NCI-H748 treated with DMSO at 0.1 percent for 48 hours (cell line): Measurements from ENCODE around the gene SLC37A1.
"Not testable (repeated sequence)": the region's sequence is repeated elsewhere in the genome, so short reads cannot be mapped to it uniquely, and the experiment has no call there.

Source experiments
- DNase-seq: peaks from one replicate; lab custom pipeline; 2025; lab: John Stamatoyannopoulos, UW

SLC37A1 gene

DNA sequence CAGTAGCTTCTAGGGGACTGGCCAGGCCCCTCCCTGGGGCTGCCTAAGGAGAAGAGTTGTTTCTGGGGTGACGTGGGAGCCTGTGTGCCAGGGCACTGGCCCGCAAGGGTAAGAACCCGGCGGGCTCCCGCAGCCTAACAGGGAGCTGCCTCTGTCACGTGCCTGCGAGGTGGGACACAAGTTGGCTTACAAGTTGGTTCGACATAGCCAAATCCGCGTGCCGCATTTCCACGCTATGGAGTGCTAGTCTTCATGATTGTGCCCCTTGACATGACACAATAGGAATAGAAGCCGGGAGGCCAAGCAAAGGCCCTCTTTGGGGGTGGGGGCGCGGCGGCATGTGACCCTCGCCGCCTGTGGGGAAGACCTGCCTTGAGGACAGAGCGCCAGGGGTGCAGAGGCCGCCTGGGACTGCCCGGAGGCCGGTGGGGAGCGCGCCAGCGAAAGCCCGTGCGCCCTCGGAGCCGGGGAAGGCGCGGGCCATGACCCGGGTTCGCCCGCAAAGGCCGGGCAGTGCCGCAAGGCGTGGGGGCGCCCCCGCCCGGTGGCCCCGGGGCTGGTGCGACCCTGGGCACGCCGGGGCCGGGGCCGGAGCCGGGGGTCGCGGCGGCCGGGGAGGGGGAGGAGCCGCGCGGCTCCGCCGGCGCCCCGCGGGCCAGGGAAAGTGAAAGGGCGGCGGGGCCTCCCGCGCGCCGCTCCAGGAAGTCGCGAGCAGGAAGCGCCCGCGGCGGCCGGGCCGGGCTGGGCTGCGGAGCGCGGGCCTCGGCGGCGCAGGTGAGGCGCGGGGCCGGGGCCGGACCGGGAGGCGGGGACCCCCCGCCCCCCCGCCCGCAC, at the start of gene SLC37A1:
Gene SLC37A1, plus strand, starts transcription at position 702 of the 834 bp plus-strand sequence. CDS start 4,603 bp downstream, outside the sequence.
- no peak for DNase-seq

DNA sequence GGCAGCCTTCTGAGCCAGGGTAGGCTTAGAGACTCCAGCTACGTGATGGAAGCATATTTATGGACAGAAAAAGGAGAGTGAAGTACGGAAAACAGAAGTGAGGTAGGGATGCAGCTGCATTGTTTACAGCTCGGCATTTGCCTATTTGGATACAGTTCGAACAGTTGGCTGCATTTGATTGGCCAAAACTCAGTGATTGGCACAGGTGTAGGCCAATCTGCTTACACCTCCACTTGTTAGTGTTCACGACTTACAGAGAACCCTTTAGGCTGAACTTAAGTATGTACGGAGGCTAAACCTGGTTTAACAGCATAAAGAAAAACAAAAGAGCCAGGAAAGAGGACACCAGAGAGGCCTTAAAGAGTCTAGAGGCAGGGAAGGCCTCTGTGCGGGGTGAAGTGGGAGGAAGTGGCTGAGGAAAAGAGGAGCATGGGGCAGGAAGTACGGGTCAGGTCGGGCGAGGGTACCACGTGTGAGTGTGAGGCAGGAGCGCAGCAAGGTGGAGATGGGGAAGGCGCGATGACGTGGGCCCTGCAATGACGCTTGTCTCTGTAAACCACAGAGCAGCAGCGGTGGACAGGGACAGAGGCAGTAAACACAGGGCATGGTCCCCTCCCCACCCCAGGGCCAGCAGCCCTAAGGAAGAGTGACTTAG, 49.7 kb upstream of the SLC37A1 start:
- DNase-seq = peak; percentile 69

DNA sequence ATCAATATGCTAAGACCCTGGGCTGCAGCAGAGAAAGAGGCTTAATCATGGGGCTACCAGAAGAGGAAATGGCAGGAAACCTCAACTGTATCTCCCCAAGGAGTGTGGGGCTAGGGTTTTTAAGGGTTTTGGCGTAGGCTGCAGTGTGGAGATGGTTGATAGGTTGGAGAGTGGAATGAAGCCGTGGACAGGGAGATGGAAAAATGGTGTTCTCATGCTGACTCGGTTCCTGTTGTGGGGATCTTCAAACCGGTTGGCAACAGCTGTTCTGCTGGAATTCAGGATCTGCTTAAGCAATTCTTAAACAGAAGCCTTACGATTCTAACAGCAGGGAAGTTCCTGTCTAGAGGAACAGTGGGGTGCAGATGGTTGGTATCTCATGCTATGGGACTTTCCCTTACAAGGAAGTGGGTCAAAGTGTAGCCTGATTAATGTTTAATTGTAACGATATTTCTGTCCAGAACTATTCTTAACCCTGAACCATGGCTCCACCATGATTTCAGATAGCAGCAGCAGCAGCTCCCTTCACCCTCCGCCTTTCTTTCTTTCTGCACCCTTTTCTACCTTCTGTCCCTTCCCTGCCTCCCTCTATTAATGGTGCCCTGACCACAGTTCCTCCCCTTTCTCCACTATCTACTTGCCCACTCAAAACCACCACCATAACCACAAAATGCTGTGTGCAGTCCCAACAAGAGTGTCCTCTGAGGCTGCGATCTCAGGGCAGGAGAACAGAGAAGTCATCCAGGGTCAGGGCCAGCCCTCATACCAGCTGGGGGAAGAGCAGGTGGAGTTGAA, 48.4 kb upstream of the SLC37A1 start:
- DNase-seq = no peak

DNA sequence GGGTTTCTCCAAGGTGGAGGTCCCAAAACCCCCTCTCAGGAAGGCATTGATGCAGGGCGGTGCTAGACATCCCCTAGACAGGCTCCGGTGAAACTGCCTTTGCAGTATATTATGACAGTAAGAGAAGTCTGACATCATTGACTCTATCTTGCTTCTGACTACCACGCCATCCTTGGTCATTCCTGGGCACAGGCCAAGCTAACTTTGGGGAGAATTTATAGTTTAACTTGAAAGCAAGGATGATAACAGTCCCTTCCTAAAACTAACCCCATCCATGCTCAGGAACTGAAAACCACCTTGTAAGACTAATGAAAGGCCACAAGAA, 47.9 kb upstream of the SLC37A1 start:
- no peak for DNase-seq

DNA sequence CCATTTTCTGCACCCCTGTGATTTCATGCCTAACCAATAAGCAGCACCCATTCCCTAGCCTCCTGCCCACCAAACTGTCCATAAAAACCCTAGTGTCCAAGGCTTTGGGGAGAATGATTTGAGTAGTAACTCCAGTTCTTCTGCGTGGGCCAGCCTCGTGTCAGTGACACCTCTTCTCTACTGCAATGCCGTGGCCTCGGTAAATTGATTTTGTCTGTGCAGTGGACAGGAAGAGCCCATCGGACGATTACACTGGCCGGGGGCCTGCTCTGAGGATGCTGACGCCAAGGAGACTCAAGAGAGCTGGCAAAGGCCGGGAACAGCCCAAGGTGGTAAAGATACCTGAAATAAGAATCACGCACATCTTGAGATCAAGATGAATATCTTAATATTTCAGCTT, 47.0 kb upstream of the SLC37A1 start:
- no peak for DNase-seq

DNA sequence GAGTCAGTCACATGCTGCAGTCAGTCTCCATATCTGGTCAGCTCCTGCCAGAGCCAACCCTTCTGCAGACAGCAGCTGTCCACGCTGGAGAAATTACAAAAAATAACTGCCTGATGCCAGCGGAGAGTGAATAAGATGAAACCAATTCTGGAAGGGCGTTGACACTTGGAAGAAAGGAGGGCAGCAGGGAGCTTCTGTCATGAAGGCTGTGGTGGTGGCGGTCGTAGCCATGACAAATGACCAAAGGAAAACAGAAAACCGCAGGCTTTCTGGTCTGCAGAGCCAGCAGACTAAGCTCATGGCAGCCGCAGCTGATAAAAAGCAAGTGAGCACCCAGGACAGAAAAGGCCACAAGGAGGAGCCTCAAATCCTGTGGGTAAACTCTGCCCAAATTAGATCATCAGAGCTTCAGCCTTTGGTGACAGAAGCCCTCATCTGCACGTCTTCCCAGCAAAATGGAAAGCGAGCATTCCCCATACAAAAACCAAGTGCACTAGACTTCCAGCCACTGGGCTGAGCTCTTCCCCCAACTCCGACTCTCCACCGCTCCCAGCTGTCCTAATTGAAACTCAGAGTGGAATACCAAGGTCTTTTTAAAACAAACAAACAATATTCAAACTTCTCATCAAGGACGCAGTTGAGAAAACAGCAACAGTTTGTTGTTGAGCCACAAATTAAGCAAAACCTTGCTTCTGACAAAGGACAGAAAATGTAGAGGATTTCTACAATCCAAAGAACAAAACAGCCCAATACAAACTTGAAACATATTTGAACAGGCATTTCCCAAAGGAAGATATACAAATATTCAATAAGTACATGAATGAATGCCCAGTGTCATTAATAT, 46.3 kb upstream of the SLC37A1 start:
- peak; percentile 23 for DNase-seq

DNA sequence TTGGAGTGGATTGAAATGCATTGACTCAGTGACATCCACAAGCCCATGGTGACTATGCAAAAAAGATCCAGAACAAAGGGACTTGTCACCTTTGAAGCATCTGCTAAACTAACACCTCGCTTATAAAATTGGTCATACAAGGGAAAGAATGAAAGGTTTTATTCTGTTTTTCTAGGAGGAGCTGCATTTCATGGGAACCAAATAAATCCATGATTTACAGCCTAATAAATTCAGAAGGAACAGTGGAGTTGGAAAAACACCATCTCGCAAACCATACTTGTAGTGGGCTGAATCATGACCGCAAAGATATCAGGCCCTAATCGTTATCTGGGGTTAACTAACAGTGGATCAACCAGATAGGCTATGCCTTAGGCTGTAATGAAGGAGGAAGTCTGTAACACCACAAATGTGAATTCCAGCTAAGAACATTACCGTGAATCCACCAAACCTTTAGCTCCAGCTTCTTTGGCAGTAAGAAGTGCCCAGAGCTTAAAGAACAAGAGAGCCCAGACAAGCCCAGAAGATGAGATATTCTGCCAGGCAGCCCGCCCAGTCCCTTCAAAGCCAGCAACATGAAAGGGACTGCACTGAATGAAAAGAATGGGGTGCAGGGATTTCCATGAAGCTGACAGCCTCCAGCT, 45.0 kb upstream of the SLC37A1 start:
- no peak for DNase-seq

DNA sequence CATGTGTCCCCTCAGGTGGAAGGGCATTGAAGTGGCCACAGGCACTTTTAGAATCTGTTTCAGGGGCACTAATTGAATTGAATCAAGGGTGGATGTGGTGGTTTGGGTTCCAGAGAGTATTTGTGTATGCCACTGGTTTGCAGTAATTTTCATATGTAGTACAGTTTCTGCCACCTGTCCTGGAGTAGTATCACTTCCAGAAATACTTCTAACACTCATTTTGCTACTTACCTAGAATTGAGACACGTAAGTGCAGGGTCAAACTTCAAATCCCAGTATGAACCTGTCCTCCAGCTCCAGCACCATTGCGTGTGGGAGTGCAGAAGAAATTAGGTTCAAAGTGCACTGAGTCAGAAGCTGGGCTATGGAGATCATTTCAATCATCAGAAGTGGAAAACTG, 44.4 kb upstream of the SLC37A1 start:
- no peak for DNase-seq

DNA sequence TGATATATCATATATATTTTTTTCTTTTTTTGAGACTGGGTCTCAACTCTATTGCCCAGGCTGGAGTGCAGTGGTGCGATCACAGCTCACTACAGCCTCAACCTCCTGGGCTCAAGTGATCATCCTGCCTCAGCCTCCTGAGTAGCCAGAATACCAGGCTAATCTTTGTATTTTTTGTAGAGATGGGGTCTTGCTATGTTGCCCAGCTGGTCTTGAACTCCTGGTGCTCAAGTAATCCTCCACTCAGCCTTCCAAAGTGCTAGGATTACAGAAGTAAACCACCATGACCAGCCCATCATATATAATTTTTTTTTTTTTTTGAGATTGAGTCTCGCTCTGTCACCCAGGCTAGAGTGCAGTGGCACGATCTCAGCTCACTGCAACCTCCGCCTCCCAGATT, 43.9 kb upstream of the SLC37A1 start:
- DNase-seq = not testable (repeated sequence)

DNA sequence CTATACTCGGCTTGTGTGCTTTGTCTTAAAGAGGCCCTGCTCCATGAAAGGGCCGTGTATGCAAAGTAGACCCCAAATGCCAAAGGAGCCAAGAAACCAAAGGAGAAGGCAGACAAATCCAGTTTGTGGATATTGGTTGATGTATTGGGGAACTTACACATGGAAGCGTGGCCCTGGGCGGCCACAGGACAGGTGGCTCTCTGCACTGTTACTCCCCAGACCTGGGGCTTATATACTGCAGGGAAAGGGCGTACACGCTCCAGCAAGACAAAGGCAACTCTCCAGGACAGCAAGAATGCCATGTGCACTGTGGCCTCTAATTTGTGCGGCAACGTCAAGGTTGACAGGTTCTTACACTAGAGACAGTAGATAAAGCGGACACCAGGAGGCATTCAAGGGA, 42.4 kb upstream of the SLC37A1 start:
- no peak for DNase-seq

DNA sequence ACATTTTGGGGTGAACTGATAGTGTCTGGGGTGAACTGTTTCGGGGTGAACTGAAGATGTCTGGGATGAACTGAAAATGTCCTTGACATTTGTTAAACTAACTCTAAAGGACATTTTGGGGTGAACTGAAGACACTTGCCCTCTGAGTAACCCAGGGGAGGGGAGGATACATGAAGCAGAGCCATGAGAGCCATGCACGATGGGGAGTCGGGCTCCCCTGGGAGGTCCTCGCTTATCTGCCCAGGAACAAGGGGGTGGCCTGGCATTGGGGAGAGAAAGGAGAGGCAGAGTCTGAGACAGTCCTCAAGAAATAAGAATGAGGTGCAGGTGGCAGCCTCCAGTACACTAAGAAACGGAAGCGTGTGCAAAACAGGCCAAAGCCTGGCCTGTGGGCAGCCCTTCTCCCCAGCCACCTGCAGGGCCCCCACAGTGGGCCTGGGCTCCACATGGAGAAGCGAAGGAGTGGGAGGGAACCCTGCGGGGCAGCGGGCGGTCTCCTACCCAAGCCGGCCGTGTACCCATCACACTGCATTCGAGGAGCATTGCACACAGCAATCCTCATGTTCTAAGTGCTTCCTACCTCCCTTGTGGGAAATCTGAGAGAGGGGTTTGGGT, 41.8 kb upstream of the SLC37A1 start:
- no peak for DNase-seq

DNA sequence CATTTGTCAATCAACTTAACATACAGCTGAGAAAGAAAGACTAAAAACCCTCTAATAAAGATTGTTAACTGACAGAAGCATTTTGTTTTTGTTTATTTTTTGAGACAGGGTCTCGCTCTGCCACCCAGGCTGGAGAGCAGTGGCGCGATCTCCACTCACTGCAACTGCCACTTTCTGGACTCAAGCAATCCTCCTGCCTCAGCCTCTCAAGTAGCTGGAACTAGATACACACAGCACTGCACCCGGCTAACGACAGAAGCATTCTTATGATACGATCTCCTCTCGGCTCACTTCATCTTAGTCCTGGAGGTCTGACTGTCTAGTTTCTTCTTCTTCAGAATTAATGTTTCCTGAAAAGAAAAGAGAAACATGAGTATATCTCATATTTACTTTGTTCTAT, 41.1 kb upstream of the SLC37A1 start:
- DNase-seq = no peak

DNA sequence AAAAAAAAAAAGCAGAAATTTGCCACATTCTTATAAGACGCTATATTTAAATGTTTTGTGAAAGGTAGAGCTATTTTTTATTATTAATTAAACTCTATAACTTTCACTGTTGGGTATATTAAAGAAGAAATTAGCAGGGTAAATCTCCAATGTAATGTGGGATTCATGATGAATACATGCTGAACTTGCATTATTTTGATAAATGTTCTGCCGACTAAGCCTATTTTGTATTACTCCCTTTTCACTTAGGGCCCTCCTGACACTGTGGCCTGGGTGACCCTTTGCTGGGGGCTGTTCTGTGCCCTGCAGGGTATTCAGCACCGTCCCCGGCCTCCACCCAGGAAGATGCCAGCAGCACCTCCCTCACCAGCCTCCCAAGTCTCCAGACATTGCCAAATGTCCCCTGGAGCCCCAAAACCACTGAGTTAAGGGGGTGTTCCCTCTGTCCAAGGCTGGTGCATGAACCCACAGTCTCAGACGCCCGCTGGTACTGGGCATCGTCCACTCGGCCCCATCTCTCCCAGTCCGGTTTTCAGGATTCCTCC, 40.1 kb upstream of the SLC37A1 start:
- no peak for DNase-seq

DNA sequence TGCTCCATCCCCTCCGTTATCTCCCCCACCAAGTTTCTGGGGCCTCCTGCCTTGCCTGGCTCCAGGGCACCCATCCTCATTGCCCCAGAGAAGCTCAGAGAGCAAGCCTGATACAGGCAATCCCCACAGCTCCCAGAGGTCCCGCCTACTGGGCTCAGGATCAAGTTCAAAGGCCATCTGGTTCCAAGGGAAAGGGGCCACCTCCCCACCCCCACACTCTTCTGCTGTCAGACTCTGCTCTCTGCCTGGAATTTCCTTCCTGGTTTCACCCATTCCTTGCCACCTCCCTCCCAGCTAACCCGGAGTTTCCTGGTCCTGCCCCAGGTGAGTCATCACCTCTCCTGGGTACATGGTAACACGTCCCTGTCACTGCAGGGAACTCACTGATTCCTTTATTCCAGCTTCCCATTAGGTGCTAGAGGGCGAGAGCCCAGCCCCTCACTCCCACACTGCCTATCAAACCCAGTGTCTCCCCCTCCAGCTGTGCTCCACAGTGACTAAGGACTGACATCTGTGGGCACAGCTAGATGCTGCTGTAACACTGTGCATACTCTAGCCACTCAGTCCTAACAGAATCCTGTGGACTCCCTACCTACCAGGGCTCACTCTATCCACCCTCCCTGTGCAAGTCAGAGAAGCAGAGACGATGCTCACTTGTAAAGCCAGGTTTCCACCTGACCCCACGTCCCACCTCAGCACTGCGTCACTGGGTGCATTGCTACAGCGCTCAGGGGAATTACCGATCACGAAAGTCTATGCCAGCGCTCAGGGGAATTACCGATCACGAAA, 39.4 kb upstream of the SLC37A1 start:
- no peak for DNase-seq

DNA sequence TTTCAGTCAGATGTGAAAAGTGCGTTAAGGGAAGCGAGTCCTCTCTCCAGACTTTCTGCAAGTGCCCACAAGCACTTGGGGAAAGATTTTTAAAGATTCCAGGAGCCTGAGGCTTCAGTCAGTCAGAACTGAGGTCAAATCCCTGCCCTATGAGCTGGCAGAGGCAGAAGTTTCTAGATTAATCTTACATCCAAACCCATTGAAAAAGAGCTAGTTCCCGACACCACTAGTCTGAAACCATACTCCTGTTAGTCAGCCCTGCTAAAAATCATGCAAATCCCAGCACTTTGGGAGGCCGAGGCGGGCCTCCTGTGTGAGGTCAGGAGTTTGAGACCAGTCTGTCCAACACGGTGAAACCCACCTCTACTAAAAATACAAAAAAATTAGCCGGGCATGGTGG, 38.6 kb upstream of the SLC37A1 start:
- no peak for DNase-seq

DNA sequence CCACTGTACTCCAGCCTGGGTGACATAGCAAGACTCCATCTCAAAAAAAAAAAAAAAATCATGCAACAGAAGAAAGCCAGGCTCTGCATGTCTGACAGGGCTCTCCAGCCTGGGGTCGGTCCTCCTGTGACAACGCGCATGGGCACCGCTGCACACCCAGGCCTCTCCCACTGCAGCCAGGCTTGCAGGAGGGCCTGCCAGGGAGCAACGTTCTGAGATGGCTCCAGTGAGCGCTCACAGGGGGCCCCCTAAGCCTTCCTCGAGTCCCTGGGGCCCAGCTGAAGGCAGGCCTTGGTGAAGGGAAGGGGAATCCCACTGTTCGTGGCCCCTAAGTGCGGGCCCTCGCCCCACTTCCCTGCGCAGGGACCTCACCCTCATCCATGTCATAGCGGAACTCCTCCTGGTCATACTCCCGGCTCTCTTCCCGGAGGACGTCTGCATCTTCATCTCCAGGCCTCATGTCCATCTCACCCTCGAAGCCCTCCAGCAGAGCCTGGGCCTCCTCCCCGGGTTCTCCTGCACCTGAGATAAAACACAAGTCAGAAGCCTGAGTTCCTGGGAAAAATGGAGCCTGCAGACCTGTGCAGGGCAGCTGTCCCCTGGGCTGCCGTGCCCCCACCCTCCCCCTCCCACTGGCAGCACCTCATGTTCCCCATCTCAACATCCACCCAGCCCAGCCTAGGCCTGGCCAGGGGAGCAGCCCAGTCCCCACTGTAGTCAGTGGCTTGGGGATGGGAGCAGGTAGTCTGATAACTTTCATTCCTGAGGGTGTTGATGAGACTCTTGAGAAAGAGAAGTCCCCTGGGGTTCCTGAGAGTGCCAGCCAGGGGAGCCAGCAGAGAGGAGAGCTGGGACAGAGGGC, 37.9 kb upstream of the SLC37A1 start:
- DNase-seq = no peak

DNA sequence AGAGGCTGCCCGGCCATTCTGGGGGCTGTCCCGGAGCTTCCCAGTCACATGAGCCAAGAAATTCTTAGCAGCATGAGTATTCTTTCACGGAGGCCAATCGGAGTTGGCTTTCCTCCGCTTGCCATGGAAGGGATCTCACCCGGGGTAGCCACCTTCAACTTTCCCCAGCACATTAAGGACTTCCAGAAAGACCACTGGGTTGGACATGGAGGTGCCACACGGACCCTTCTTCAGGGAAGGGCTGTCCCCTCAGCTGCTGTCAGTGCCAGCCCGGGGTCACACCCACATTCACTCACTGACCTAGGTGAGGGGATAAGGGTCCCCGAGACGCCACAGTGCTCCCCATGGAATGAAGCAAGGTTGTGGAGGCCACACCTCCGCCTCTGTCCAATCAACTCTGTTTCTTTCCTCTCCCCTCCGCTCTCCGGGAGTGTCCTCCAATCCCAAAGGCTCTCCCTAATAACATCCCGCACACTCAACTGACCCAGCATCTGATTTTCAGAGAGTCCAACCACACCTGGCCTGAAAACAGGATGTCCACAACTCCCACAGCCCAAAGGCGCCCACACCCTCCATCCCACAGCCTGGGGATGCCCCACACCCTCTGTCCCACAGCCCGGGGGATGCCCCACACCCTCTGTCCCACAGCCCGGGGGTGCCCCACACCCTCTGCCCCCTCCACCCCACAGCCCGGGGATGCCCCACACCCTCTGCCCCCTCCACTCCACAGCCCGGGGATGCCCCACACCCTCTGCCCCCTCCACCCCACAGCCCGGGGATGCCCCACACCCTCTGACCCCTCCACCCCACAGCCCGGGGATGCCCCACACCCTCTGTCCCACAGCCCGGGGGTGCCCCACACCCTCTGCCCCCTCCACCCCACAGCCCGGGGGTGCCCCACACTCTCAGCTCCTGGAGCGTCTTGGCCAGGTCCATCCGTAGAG, 37.0 kb upstream of the SLC37A1 start:
- DNase-seq = no peak

DNA sequence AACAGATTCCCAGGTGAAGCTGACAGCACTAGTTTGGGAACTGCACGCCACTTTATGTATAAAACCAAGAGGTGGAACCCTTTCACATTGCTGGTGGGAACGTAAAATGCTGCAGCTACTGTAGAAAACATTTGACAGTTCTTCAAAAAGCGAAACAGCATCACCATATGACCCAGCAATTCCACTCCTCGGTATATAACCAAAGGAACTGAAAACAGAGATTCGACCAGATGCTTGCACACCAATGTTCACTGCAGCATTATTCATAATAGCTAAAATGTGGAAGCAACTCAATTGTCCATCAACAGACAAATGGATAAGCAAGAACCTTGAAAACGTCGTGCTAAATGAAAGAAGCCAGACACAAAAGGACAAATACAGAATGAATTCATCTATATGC, 35.1 kb upstream of the SLC37A1 start:
- no peak for DNase-seq
